Adrenal gland (tissue), 12 donors: ENCODE results near the gene HIP1. TPM values are rescaled to one million over a fixed set of nuclear protein-coding genes. Genes with fewer than 3 reads are reported as not detected.

Experiments
- DNase-seq, 7 donors: peaks; one replicate each; pipeline ENCODE4 v3.0.0-alpha.2; 2019 to 2020
- H3K27ac ChIP-seq, 5 donors: fragments of 200-600 bp; sonication (generic) in 4 of 5; 1 replicate in 3 of 5; 2 replicates in 2 of 5; pipeline versions ENCODE4 v1.5.1 to v1.8.0; 2016 to 2020; ENCODE audit warnings: mild to moderate bottlenecking in 1 of 5
- H3K27me3 ChIP-seq: fragments of 200-600 bp; 2 replicates; pipeline ENCODE4 v1.8.0; 2021
- H3K36me3 ChIP-seq, 2 donors: fragments of 200-600 bp; replicated peaks in 1 of 2; 1 replicate in 1 of 2; 2 replicates in 1 of 2; pipeline versions ENCODE4 v1.5.1 to v1.8.0; 2018 to 2022
- H3K4me1 ChIP-seq, 2 donors: fragments of 200-600 bp; replicated peaks in 1 of 2; 1 replicate in 1 of 2; 2 replicates in 1 of 2; pipeline versions ENCODE4 v1.5.1 to v1.8.0; 2018 to 2021
- H3K4me3 ChIP-seq, 4 donors: fragments of 200-600 bp; sonication (generic) in 3 of 4; one replicate each; pipeline ENCODE4 v1.5.1; 2016 to 2018
- H3K9me3 ChIP-seq, 3 donors: fragments of 200-600 bp; sonication (generic) in 1 of 3; replicated peaks in 1 of 3; 1 replicate in 2 of 3; 2 replicates in 1 of 3; pipeline versions ENCODE4 v1.5.1 to v1.8.0; 2016 to 2021
- CTCF ChIP-seq, 6 experiments: fragments of 450-650 bp in 4 of 6; fragments of 200-600 bp in 2 of 6; sonication (generic) in 1 of 6; IDR thresholded peaks; 1 replicate in 5 of 6; 2 replicates in 1 of 6; pipeline versions ENCODE4 v1.5.1 to v1.8.0; 2016 to 2021; ENCODE audit warnings: antibody characterized with exemption in 6 of 6, mild to moderate bottlenecking in 2 of 6, moderate library complexity in 1 of 6
- POLR2A ChIP-seq, 2 donors: fragments of 450-650 bp; IDR thresholded peaks; one replicate each; pipeline ENCODE4 v1.6.1; 2017; ENCODE audit warnings: antibody characterized with exemption in 2 of 2, mild to moderate bottlenecking in 2 of 2, moderate library complexity in 1 of 2
- WGBS, 4 donors: extraction: QIAGEN DNeasy Blood & Tissue Kit in 2 of 4; methylation state at CpG; one replicate each; pipeline versions ENCODE4 v1.1.5 to v1.1.7; 2013 to 2017; 5-methylcytosine and 5-hydroxymethylcytosine counted together
- intact Hi-C, 2 donors: fragments of 100-400 bp; cut with DNase I; formaldehyde crosslinking; loops; one replicate each; pipeline versions ENCODE4 v1.14.1 to v1.15.0; 2022 to 2023
- polyA plus RNA-seq, 3 donors: library from polyadenylated mRNA; stranded (reverse); fragments of 200-250 nt in 2 of 3; fragments of 350-450 nt in 1 of 3; fragmentation: Illumina TruSeq in 1 of 3; extraction: RNeasy Lipid Tissue Mini Kit (QIAGEN cat#74804) in 1 of 3; gene quantifications; one replicate each; pipeline ENCODE4 v1.2.3, GENCODE V29; 2013 to 2014
- total RNA-seq, 9 donors: library from RNA; depleted of rRNA in 4 of 9; stranded (reverse); fragments of >200 nt in 4 of 9; fragments of 120-200 nt in 1 of 9; fragmentation: NEBNext Ultra II Directional in 1 of 9; extraction: Animal tissue kit (Norgen Biotek cat#: 25700) in 1 of 9; gene quantifications; one replicate each; pipeline versions ENCODE4 v1.1.0 to v1.2.4, GENCODE V29; 2013 to 2023
- donor health status: healthy with polysubstance abuse.
- donor health status: Bipolar disorder and iron deficiency.
- donor health status: DM: yes; HTN: yes; CAD: no.
- donor health status: DM: no; HTN: no; CAD: no.
- donor health status: DM: no; HTN: no; CAD: no.
- donor health status: DM: yes; HTN: yes; CAD: no.

HIP1 gene
- total and polyA plus RNA-seq, 12 donors: 5.9 to 48.9 (median 32.8) TPM

GRCh38 chr7:75579899-75580298 is 158.8 kb downstream of the HIP1 start:
- Histone ChIP-seq H3K27ac (no peak overlapping the region), H3K36me3 (peaks cover 0 to 43% of the 10 kb centered on the region in 2 donors), H3K4me1 (no peaks in the 10 kb centered on the region), H3K27me3 (no peaks in the 10 kb centered on the region), H3K9me3 (no peaks in the 10 kb centered on the region), H3K4me3 (no peak overlapping the region)
- DNase-seq: no peak
- intact Hi-C loops: no loop called here
- TF ChIP-seq POLR2A (IDR thresholded peaks at IDR 0.05): no peak
- no peak for TF ChIP-seq CTCF (IDR thresholded peaks at IDR 0.05)
- 84 to 93% (median 84%) methylated on average over 6 of the region's 6 CpGs for WGBS, 4 donors

GRCh38 chr7:75578081-75578480 is 160.7 kb downstream of the HIP1 start:
- H3K4me3 ChIP-seq: no peak overlapping the region
- intact Hi-C loops: no loop called here
- TF ChIP-seq CTCF (IDR thresholded peaks at IDR 0.05) (no peak), POLR2A (IDR thresholded peaks at IDR 0.05) (no peak)
- H3K36me3 ChIP-seq: peaks cover 0 to 42% of the 10 kb centered on the region in 2 donors
- DNase-seq: no peak
- H3K9me3 ChIP-seq: no peaks in the 10 kb centered on the region
- H3K4me1 ChIP-seq: no peaks in the 10 kb centered on the region
- no peak overlapping the region for H3K27ac ChIP-seq
- WGBS, 4 donors: 85 to 99% (median 95%) methylated on average over 7 of the region's 7 CpGs
- no peaks in the 10 kb centered on the region for H3K27me3 ChIP-seq

DNA sequence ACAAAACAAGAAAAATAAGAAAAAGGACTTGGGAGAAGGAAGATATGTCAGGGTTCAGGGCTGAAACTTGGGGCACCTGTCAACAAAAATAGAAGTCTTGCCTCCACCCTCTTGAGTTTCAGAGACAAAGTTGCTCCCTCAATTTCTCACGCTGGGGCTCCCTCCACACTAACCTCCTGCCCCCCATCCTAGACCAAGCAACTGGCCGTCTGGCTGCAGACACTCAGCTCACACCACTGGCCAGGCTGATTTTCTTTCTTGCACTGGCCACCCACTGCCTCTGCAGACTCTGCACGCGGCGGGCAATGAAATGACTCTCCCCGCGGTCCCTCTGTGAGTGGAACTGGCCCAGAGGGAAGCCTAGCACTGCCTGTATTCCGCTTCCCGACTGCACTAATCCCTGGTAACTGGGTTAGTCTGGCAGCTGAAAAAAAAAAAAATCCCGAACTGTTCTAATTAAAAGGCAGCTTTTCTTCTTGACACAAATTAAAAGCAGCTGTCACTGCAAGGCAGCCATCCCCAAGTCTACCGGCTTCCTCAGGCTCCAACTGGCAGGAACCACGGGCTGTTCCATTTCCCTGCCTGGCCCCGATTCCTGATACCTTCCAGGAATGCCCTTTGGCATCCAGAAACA is 163.1 kb downstream of the HIP1 start:
- Histone ChIP-seq H3K27ac (no peak overlapping the region), H3K9me3 (no peaks in the 10 kb centered on the region), H3K4me3 (no peak overlapping the region), H3K36me3 (peaks cover 0 to 33% of the 10 kb centered on the region in 2 donors), H3K4me1 (no peaks in the 10 kb centered on the region), H3K27me3 (no peaks in the 10 kb centered on the region)
- TF ChIP-seq POLR2A (IDR thresholded peaks at IDR 0.05): no peak
- TF ChIP-seq CTCF (IDR thresholded peaks at IDR 0.05): no peak
- no peak for DNase-seq
- 81 to 93% (median 87%) methylated on average over 13 of the region's 13 CpGs for WGBS, 4 donors
- intact Hi-C loops: no loop called here

DNA sequence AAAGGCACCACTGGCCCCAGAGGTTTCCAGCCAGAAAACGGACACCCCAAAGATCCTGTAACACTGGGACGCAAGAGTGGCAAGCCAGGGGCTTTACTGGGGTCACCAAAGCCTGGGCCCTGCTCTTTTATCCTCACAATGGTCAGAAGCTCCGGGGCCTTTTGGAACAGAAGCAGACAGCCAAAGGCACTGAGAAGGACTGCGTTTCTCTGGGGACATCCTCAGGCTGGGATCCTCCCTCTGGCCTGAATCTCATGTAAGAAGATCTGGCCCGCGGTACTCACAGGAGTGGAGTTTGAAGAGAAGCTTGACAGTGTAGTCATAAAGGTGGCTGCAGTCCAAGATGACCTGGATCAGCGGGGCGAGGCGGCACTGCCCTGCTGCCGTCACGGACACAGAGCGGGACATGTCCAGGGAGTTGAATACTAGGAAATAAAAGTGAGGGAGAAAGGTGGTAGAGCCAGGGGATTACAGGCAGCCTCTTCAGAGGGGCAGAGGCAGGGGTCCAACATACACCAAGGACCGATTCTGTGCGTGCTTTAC is 165.2 kb downstream of the HIP1 start:
- no peak overlapping the region for H3K27ac ChIP-seq
- whole genome bisulfite sequencing, 4 donors: 93 to 97% (median 95%) methylated on average over 11 to 14 of the region's 14 CpGs
- peaks cover 0 to 25% of the 10 kb centered on the region in 2 donors for H3K36me3 ChIP-seq
- H3K4me3 ChIP-seq: no peak overlapping the region
- H3K9me3 ChIP-seq: no peaks in the 10 kb centered on the region
- no peaks in the 10 kb centered on the region for H3K4me1 ChIP-seq
- DNase-seq: no peak
- no peaks in the 10 kb centered on the region for H3K27me3 ChIP-seq
- TF ChIP-seq POLR2A (IDR thresholded peaks at IDR 0.05) (no peak), CTCF (IDR thresholded peaks at IDR 0.05) (no peak)
- intact Hi-C loops: no loop called here
